Osteoblast (primary cell): ENCODE results near the gene GRID1. TPM values are rescaled to one million over a fixed set of nuclear protein-coding genes. Genes with fewer than 3 reads are reported as not detected.

Source experiments
- DNase-seq: peaks from one replicate; pipeline ENCODE4 v3.0.0; 2011; ENCODE audit warnings: low spot score, mixed read lengths; ENCODE audit not compliant: insufficient read length; ENCODE audit errors: missing footprints
- H2AFZ ChIP-seq: 2 replicates; pipeline ENCODE4 v1.6.0; 2011; ENCODE audit warnings: mild to moderate bottlenecking, low read length
- H3K27ac ChIP-seq: 2 replicates; pipeline ENCODE4 v1.5.1; 2011; ENCODE audit warnings: mild to moderate bottlenecking, low read depth, low read length, moderate library complexity
- H3K27me3 ChIP-seq: 2 replicates; pipeline ENCODE4 v1.6.0; 2012; ENCODE audit warnings: mild to moderate bottlenecking, control low read depth, inconsistent platforms, low read length, moderate library complexity; ENCODE audit not compliant: insufficient read depth
- H3K36me3 ChIP-seq: 2 replicates; pipeline ENCODE4 v1.5.1; 2011; ENCODE audit warnings: mild to moderate bottlenecking, low read length, control low read depth, moderate library complexity; ENCODE audit not compliant: insufficient read depth
- H3K4me1 ChIP-seq: 2 replicates; pipeline ENCODE4 v1.5.1; 2011; ENCODE audit warnings: mild to moderate bottlenecking, low read length, control low read depth, moderate library complexity; ENCODE audit not compliant: insufficient read depth
- H3K4me2 ChIP-seq: 2 replicates; pipeline ENCODE4 v1.6.0; 2011; ENCODE audit warnings: mild to moderate bottlenecking, low read length; ENCODE audit not compliant: insufficient read depth
- H3K4me3 ChIP-seq: fragments of 200-600 bp; sonication (generic); 3 replicates; pipeline ENCODE4 v1.5.1; 2012; ENCODE audit warnings: mild to moderate bottlenecking, low read length, inconsistent platforms; ENCODE audit not compliant: insufficient read depth
- H3K79me2 ChIP-seq: 2 replicates; pipeline ENCODE4 v1.6.0; 2012; ENCODE audit warnings: mild to moderate bottlenecking, low read length, control low read depth, inconsistent platforms; ENCODE audit not compliant: insufficient read depth
- H3K9me3 ChIP-seq: 2 replicates; pipeline ENCODE4 v1.5.1; 2011; ENCODE audit warnings: low read depth, low read length, control low read depth
- H4K20me1 ChIP-seq: 2 replicates; pipeline ENCODE4 v1.6.0; 2012; ENCODE audit warnings: mild to moderate bottlenecking, low read length, control low read depth; ENCODE audit not compliant: insufficient read depth
- total RNA-seq: library from RNA; depleted of rRNA; stranded (reverse); fragments of >200 nt; gene quantifications from 2 replicates; pipeline ENCODE4 v1.2.3, GENCODE V29; 2012
- TF ChIP-seq, protein P1 (sequence below): IDR thresholded peaks from 2 replicates; pipeline ENCODE4 v1.5.1; 2011; ENCODE audit warnings: mild to moderate bottlenecking, low read depth, low read length, moderate library complexity; ENCODE audit errors: extremely low read depth

The GRID1 gene
- total RNA-seq, 1 donor = not detected

DNA sequence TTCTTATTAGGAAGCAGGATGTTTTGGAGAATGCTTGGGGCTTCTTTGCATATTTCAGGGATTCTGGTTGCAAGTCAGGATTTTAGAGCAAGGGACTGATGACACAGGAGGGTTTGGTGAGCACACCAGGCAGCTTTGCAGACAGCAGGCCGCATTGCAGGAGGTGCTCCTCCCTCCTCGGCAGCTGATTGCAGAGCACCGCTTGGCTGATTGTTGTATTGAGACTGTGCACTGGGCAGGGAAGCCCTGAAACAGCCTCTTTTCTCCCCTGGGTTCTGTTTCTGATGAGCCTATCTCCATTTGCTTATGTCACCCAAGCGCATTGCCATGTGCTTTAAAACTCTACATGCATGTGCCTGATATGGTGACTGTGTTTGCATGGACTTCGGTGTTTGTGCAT, 769.6 kb downstream of the GRID1 start:
- H3K4me3 ChIP-seq = no peak overlapping the region
- DNase-seq = no peak
- no peaks in the 10 kb centered on the region for H3K9me3 ChIP-seq
- no peak overlapping the region for H3K27ac ChIP-seq
- H3K36me3 ChIP-seq = no peaks in the 10 kb centered on the region
- no peaks in the 10 kb centered on the region for H3K79me2 ChIP-seq
- H2AFZ ChIP-seq = no peak overlapping the region
- TF ChIP-seq, protein P1, sequence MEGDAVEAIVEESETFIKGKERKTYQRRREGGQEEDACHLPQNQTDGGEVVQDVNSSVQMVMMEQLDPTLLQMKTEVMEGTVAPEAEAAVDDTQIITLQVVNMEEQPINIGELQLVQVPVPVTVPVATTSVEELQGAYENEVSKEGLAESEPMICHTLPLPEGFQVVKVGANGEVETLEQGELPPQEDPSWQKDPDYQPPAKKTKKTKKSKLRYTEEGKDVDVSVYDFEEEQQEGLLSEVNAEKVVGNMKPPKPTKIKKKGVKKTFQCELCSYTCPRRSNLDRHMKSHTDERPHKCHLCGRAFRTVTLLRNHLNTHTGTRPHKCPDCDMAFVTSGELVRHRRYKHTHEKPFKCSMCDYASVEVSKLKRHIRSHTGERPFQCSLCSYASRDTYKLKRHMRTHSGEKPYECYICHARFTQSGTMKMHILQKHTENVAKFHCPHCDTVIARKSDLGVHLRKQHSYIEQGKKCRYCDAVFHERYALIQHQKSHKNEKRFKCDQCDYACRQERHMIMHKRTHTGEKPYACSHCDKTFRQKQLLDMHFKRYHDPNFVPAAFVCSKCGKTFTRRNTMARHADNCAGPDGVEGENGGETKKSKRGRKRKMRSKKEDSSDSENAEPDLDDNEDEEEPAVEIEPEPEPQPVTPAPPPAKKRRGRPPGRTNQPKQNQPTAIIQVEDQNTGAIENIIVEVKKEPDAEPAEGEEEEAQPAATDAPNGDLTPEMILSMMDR = no peak
- H4K20me1 ChIP-seq = no peaks in the 10 kb centered on the region
- no peak overlapping the region for H3K4me2 ChIP-seq
- H3K27me3 ChIP-seq = no peaks in the 10 kb centered on the region
- no peaks in the 10 kb centered on the region for H3K4me1 ChIP-seq

DNA sequence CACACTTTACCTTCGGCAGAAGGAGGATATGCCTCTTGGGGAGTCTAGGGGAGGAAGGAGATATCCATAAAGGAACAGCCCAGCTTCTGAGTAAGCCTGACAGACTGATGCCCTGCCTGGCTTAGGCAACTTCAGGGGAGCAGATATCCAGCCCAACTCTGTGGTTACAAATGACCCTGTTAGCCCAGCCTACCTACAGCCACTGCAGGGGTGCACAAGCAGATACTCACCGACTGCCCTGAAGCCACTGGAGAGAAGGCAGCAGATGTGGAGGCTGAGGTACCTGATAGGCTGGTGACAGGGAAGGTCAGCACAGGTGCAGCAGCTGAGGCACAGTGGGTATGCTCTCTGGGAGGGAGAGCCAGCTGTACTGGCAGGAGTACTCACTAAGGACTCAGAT, 770.2 kb downstream of the GRID1 start:
- no peaks in the 10 kb centered on the region for H3K27me3 ChIP-seq

DNA sequence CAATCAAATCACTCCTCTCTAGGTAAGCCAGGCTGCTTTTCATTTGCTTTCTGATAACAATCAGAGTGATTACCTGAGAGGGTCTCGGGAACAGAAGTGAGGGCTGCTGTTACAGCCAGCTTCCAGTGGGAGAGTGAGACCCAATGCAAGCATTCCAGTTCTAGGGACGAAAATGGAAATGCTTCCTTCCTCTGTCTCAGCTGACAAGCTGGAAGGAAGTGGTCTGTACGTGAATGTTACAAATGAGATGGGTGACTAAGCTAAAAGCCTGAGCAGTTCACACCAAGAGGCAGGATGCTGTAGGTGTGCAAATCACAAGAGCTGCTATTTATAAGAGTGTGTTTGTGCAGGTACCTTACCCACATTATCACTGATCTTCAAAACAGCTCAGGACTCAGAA, 772.4 kb downstream of the GRID1 start:
- Histone ChIP-seq H3K27ac (no peak overlapping the region), H3K4me3 (no peak overlapping the region), H3K4me2 (no peak overlapping the region), H3K4me1 (no peaks in the 10 kb centered on the region), H4K20me1 (no peaks in the 10 kb centered on the region), H2AFZ (no peak overlapping the region), H3K79me2 (no peaks in the 10 kb centered on the region), H3K9me3 (no peaks in the 10 kb centered on the region), H3K36me3 (no peaks in the 10 kb centered on the region), H3K27me3 (no peaks in the 10 kb centered on the region)
- no peak for DNase-seq
- TF ChIP-seq, protein P1 = no peak

More for the DNA sequence above, 770.2 kb downstream of the GRID1 start:
- no peak overlapping the region for H3K27ac ChIP-seq
- no peaks in the 10 kb centered on the region for H3K79me2 ChIP-seq
- no peak overlapping the region for H2AFZ ChIP-seq
- DNase-seq = no peak
- no peaks in the 10 kb centered on the region for H3K36me3 ChIP-seq
- H3K4me2 ChIP-seq = no peak overlapping the region
- H3K4me1 ChIP-seq = no peaks in the 10 kb centered on the region
- TF ChIP-seq, protein P1 = no peak
- H3K9me3 ChIP-seq = no peaks in the 10 kb centered on the region
- H4K20me1 ChIP-seq = no peaks in the 10 kb centered on the region
- H3K4me3 ChIP-seq = no peak overlapping the region

GRCh38 chr10:85593226-85593772, 773.3 kb downstream of the GRID1 start:
- Histone ChIP-seq H3K36me3 (no peaks in the 10 kb centered on the region), H3K4me2 (no peak overlapping the region), H3K27ac (no peak overlapping the region), H3K79me2 (no peaks in the 10 kb centered on the region), H4K20me1 (no peaks in the 10 kb centered on the region), H3K27me3 (no peaks in the 10 kb centered on the region), H3K4me3 (no peak overlapping the region), H3K4me1 (no peaks in the 10 kb centered on the region), H3K9me3 (no peaks in the 10 kb centered on the region), H2AFZ (no peak overlapping the region)
- DNase-seq = no peak
- TF ChIP-seq, protein P1 = no peak
